ENCODE measurements around the gene LRRC66.

The LRRC66 gene

GRCh38 chr4:52016981-52017380 is 3.2 kb downstream of the LRRC66 start:
- TF ChIP-seq, protein P1, sequence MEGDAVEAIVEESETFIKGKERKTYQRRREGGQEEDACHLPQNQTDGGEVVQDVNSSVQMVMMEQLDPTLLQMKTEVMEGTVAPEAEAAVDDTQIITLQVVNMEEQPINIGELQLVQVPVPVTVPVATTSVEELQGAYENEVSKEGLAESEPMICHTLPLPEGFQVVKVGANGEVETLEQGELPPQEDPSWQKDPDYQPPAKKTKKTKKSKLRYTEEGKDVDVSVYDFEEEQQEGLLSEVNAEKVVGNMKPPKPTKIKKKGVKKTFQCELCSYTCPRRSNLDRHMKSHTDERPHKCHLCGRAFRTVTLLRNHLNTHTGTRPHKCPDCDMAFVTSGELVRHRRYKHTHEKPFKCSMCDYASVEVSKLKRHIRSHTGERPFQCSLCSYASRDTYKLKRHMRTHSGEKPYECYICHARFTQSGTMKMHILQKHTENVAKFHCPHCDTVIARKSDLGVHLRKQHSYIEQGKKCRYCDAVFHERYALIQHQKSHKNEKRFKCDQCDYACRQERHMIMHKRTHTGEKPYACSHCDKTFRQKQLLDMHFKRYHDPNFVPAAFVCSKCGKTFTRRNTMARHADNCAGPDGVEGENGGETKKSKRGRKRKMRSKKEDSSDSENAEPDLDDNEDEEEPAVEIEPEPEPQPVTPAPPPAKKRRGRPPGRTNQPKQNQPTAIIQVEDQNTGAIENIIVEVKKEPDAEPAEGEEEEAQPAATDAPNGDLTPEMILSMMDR (IDR thresholded peaks at IDR 0.05; ENCODE audit: borderline replicate concordance, control extremely low read depth, extremely low read depth, insufficient read depth, missing control alignments): no peak
- in situ Hi-C loops (cut with MboI; ENCODE audit: low sequenced_read_pairs, unreplicated experiment): loop anchor here (25.0 kb wide), 1 partner anchor 120 kb away; no protein-coding TSS in a partner anchor

GRCh38 chr4:52015366-52015765 is 4.8 kb downstream of the LRRC66 start:
- no peak for DNase-seq (ENCODE audit: low spot score)
- TF ChIP-seq, protein P1 (IDR thresholded peaks at IDR 0.05; ENCODE audit: borderline replicate concordance, control extremely low read depth, extremely low read depth, insufficient read depth, missing control alignments): no peak
- in situ Hi-C loops (cut with MboI; ENCODE audit: low sequenced_read_pairs, unreplicated experiment): loop anchor here (25.0 kb wide), 1 partner anchor 122 kb away; no protein-coding TSS in a partner anchor

More at GRCh38 chr4:52016981-52017380, 3.2 kb downstream of the LRRC66 start:
- DNase-seq (ENCODE audit: low spot score): no peak

DNA sequence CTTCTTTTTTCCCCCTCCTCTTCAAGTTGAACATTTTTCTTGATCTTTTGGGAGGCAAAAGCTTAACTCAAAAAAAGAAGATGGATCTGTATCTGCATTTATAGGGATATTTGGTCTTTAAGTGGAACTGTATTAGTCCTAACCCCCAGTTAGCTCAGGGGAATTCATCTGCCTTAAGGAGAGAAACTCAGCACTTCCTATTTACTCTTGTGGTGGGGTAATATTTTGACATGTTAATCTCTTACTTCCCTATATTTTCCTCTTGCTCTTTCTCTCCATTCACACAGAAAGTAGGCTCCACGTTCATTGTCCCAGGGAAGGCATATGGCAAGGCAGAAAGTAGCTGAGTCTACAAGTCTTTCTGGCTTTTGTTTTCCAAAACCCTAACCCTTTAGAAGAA is 5.3 kb downstream of the LRRC66 start:
- in situ Hi-C loops (cut with MboI; ENCODE audit: low sequenced_read_pairs, unreplicated experiment): loop anchor here (25.0 kb wide), 1 partner anchor 122 kb away; no protein-coding TSS in a partner anchor
- no peak for DNase-seq (ENCODE audit: low spot score)
- TF ChIP-seq, protein P1 (IDR thresholded peaks at IDR 0.05; ENCODE audit: borderline replicate concordance, control extremely low read depth, extremely low read depth, insufficient read depth, missing control alignments): no peak

- in situ Hi-C loops (cut with MboI; ENCODE audit: low sequenced_read_pairs, unreplicated experiment): loop anchor here (25.0 kb wide), 1 partner anchor 125 kb away; no protein-coding TSS in a partner anchor
- TF ChIP-seq, protein P1 (IDR thresholded peaks at IDR 0.05; ENCODE audit: borderline replicate concordance, control extremely low read depth, extremely low read depth, insufficient read depth, missing control alignments): no peak
- DNase-seq (ENCODE audit: low spot score): no peak
Measured at GRCh38 chr4:52012651-52013050, 7.5 kb downstream of the LRRC66 start.

- TF ChIP-seq, protein P1 (IDR thresholded peaks at IDR 0.05; ENCODE audit: borderline replicate concordance, control extremely low read depth, extremely low read depth, insufficient read depth, missing control alignments): no peak
- in situ Hi-C loops (cut with MboI; ENCODE audit: low sequenced_read_pairs, unreplicated experiment): loop anchor here (25.0 kb wide), 1 partner anchor 126 kb away; no protein-coding TSS in a partner anchor
- DNase-seq (ENCODE audit: low spot score): no peak
Measured at GRCh38 chr4:52010986-52011385, 9.2 kb downstream of the LRRC66 start.

DNA sequence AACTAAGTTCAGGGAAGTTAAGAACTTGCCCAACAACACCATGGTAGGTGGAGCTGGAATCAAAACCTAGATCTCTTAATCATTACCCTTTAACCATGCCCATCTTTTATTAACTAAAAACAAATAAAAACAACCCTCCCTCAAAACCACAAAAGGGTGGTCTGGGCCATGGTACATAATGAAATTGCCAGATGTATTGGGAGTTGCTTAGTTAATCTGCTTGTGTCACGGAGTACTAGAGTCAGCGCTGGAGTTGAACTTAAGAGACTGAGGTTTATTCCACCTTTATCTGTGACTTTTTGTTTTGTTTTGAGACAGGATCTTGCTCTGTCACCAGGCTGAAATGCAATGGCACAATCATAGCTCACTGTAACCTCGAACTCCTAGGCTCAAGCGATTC is 13.3 kb downstream of the LRRC66 start:
- TF ChIP-seq, protein P1 (IDR thresholded peaks at IDR 0.05; ENCODE audit: borderline replicate concordance, control extremely low read depth, extremely low read depth, insufficient read depth, missing control alignments): no peak
- in situ Hi-C loops (cut with MboI; ENCODE audit: low sequenced_read_pairs, unreplicated experiment): loop anchor here (25.0 kb wide), 1 partner anchor 130 kb away; no protein-coding TSS in a partner anchor
- DNase-seq (ENCODE audit: low spot score): no peak
